SJSA1 (cell line): Measurements from ENCODE around the gene GPR107. TPM values are rescaled to one million over a fixed set of nuclear protein-coding genes. Genes with fewer than 3 reads are reported as not detected.
A peak's percentile ranks its signal among the peaks of the same experiment; 100 is the strongest.

Source experiments
- DNase-seq, 2 experiments: peaks; one replicate each; pipeline ENCODE4 v3.0.0-alpha.2; 2015 to 2020; ENCODE audit warnings: low spot score in 2 of 2, low read depth in 1 of 2
- H3K27ac ChIP-seq: fragments of 250-450 bp; sonication (Bioruptor Pico); 2 replicates; pipeline ENCODE4 v1.5.1; 2020; ENCODE audit warnings: mild to moderate bottlenecking, moderate library complexity
- H3K27me3 ChIP-seq: fragments of 250-450 bp; sonication (Bioruptor Pico); replicated peaks from 2 replicates; pipeline ENCODE4 v1.5.1; 2020; ENCODE audit warnings: mild to moderate bottlenecking, moderate library complexity
- H3K36me3 ChIP-seq: fragments of 250-450 bp; sonication (Bioruptor Pico); 2 replicates; pipeline ENCODE4 v1.5.1; 2020; ENCODE audit warnings: mild to moderate bottlenecking
- H3K4me1 ChIP-seq: fragments of 250-450 bp; sonication (Bioruptor Pico); replicated peaks from 2 replicates; pipeline ENCODE4 v1.6.1; 2021; ENCODE audit warnings: mild to moderate bottlenecking
- H3K4me3 ChIP-seq: fragments of 250-450 bp; sonication (Bioruptor Pico); 2 replicates; pipeline ENCODE4 v1.5.1; 2020; ENCODE audit warnings: mild to moderate bottlenecking
- H3K9me3 ChIP-seq: fragments of 250-450 bp; sonication (Bioruptor Pico); replicated peaks from 2 replicates; pipeline ENCODE4 v1.5.1; 2020; ENCODE audit warnings: mild to moderate bottlenecking
- total RNA-seq: library from RNA; depleted of rRNA; stranded (reverse); fragments of >200 nt; shearing (Covaris generic); gene quantifications from 2 replicates; pipeline ENCODE4 v1.2.3, GENCODE V29; 2014

GPR107 gene
- total RNA-seq, 1 experiment from 2014 or later: 25.5 TPM

- no peak for DNase-seq
- peaks cover 40% of the 10 kb centered on the region for H3K36me3 ChIP-seq
- no peaks in the 10 kb centered on the region for H3K9me3 ChIP-seq
- H3K27ac ChIP-seq: no peak overlapping the region
- H3K27me3 ChIP-seq: no peaks in the 10 kb centered on the region
- no peak overlapping the region for H3K4me3 ChIP-seq
- peaks cover 25% of the 10 kb centered on the region for H3K4me1 ChIP-seq
Measured at GRCh38 chr9:130114741-130115140, 61.0 kb downstream of the GPR107 start.

- no peak for DNase-seq
- H3K27me3 ChIP-seq: no peaks in the 10 kb centered on the region
- no peak overlapping the region for H3K27ac ChIP-seq
- H3K36me3 ChIP-seq: peaks cover 37% of the 10 kb centered on the region
- H3K4me1 ChIP-seq: peaks cover 38% of the 10 kb centered on the region
- H3K9me3 ChIP-seq: no peaks in the 10 kb centered on the region
- no peak overlapping the region for H3K4me3 ChIP-seq
Measured at GRCh38 chr9:130116346-130116745, 62.6 kb downstream of the GPR107 start.

GRCh38 chr9:130117376-130117775 is 63.7 kb downstream of the GPR107 start:
- no peak for DNase-seq
- Histone ChIP-seq H3K27ac (peak overlapping the region; percentile 58), H3K4me3 (no peak overlapping the region), H3K27me3 (no peaks in the 10 kb centered on the region), H3K36me3 (peaks cover 43% of the 10 kb centered on the region), H3K4me1 (peaks cover 38% of the 10 kb centered on the region), H3K9me3 (no peaks in the 10 kb centered on the region)

- Histone ChIP-seq H3K36me3 (peaks cover 49% of the 10 kb centered on the region), H3K27me3 (no peaks in the 10 kb centered on the region), H3K4me3 (no peak overlapping the region), H3K27ac (peak overlapping the region; percentile 58), H3K4me1 (peaks cover 38% of the 10 kb centered on the region), H3K9me3 (no peaks in the 10 kb centered on the region)
- peak; percentile 63 to 72 for DNase-seq
Measured at GRCh38 chr9:130117816-130118632, 64.3 kb downstream of the GPR107 start.

GRCh38 chr9:130118841-130119518 is 65.3 kb downstream of the GPR107 start:
- Histone ChIP-seq H3K4me1 (peaks cover 38% of the 10 kb centered on the region), H3K27me3 (no peaks in the 10 kb centered on the region), H3K36me3 (peaks cover 51% of the 10 kb centered on the region), H3K9me3 (no peaks in the 10 kb centered on the region), H3K4me3 (no peak overlapping the region), H3K27ac (peak overlapping the region; percentile 58)
- DNase-seq: no peak

- Histone ChIP-seq H3K36me3 (peaks cover 51% of the 10 kb centered on the region), H3K4me1 (peaks cover 38% of the 10 kb centered on the region), H3K4me3 (no peak overlapping the region), H3K9me3 (no peaks in the 10 kb centered on the region), H3K27me3 (no peaks in the 10 kb centered on the region), H3K27ac (peak overlapping the region; percentile 58)
- DNase-seq: peak in 1 of 2 experiments; percentile 43
Measured at GRCh38 chr9:130119519-130120298, 66.0 kb downstream of the GPR107 start.

- peaks cover 38% of the 10 kb centered on the region for H3K4me1 ChIP-seq
- no peaks in the 10 kb centered on the region for H3K27me3 ChIP-seq
- H3K27ac ChIP-seq: no peak overlapping the region
- no peak for DNase-seq
- H3K4me3 ChIP-seq: no peak overlapping the region
- no peaks in the 10 kb centered on the region for H3K9me3 ChIP-seq
- peaks cover 48% of the 10 kb centered on the region for H3K36me3 ChIP-seq
Measured at GRCh38 chr9:130120299-130120587, 66.5 kb downstream of the GPR107 start.

GRCh38 chr9:130120832-130121231 is 67.1 kb downstream of the GPR107 start:
- Histone ChIP-seq H3K36me3 (peaks cover 47% of the 10 kb centered on the region), H3K4me3 (no peak overlapping the region), H3K4me1 (peaks cover 38% of the 10 kb centered on the region), H3K9me3 (no peaks in the 10 kb centered on the region), H3K27ac (no peak overlapping the region), H3K27me3 (no peaks in the 10 kb centered on the region)
- no peak for DNase-seq

GRCh38 chr9:130122456-130122855 is 68.8 kb downstream of the GPR107 start:
- peaks cover 36% of the 10 kb centered on the region for H3K4me1 ChIP-seq
- no peaks in the 10 kb centered on the region for H3K27me3 ChIP-seq
- H3K27ac ChIP-seq: no peak overlapping the region
- H3K36me3 ChIP-seq: peaks cover 46% of the 10 kb centered on the region
- DNase-seq: no peak
- no peak overlapping the region for H3K4me3 ChIP-seq
- H3K9me3 ChIP-seq: no peaks in the 10 kb centered on the region

- DNase-seq: no peak
- Histone ChIP-seq H3K27ac (no peak overlapping the region), H3K36me3 (peaks cover 46% of the 10 kb centered on the region), H3K4me3 (no peak overlapping the region), H3K9me3 (no peaks in the 10 kb centered on the region), H3K4me1 (peaks cover 32% of the 10 kb centered on the region), H3K27me3 (no peaks in the 10 kb centered on the region)
Measured at GRCh38 chr9:130124085-130124860, 70.6 kb downstream of the GPR107 start.

- Histone ChIP-seq H3K27ac (no peak overlapping the region), H3K9me3 (no peaks in the 10 kb centered on the region), H3K4me1 (peaks cover 22% of the 10 kb centered on the region), H3K27me3 (no peaks in the 10 kb centered on the region), H3K4me3 (no peak overlapping the region), H3K36me3 (peaks cover 52% of the 10 kb centered on the region)
- no peak for DNase-seq
Measured at GRCh38 chr9:130126721-130127433, 73.2 kb downstream of the GPR107 start.

- Histone ChIP-seq H3K36me3 (peaks cover 41% of the 10 kb centered on the region), H3K9me3 (no peaks in the 10 kb centered on the region), H3K27ac (peak overlapping the region; percentile 90), H3K4me3 (no peak overlapping the region), H3K4me1 (peaks cover 22% of the 10 kb centered on the region), H3K27me3 (no peaks in the 10 kb centered on the region)
- peak in 1 of 2 experiments; percentile 17 for DNase-seq
Measured at GRCh38 chr9:130128251-130128650, 74.5 kb downstream of the GPR107 start.
